GM19025 (cell line): ENCODE measurements around the gene IRF1.
"Not testable (repeated sequence)": the region's sequence is repeated elsewhere in the genome, so short reads cannot be mapped to it uniquely, and the experiment has no call there.

Source experiments
- ATAC-seq: cut with Tn5 transposase; IDR thresholded peaks from one replicate; pipeline ENCODE4 v1.9.1; 2021; ENCODE audit warnings: mild to moderate bottlenecking, low read depth, moderate library complexity; ENCODE audit not compliant: unreplicated experiment

The IRF1 gene

GRCh38 chr5:132445930-132446329 lies 44.6 kb downstream of the IRF1 start:
- no peak for ATAC-seq

- ATAC-seq = no peak
Observed at GRCh38 chr5:132445640-132445923, 45.0 kb downstream of the IRF1 start.

GRCh38 chr5:132444841-132445639 lies 45.5 kb downstream of the IRF1 start:
- no peak for ATAC-seq

GRCh38 chr5:132444061-132444460 lies 46.5 kb downstream of the IRF1 start:
- ATAC-seq = no peak

- ATAC-seq = no peak
Observed at GRCh38 chr5:132439521-132440089, 51.0 kb downstream of the IRF1 start.

- no peak for ATAC-seq
Observed at GRCh38 chr5:132438917-132439316, 51.7 kb downstream of the IRF1 start.

- not testable (repeated sequence) for ATAC-seq
Observed at GRCh38 chr5:132438267-132438645, 52.3 kb downstream of the IRF1 start.

GRCh38 chr5:132437604-132438266 lies 52.8 kb downstream of the IRF1 start:
- peak; percentile 84 for ATAC-seq

- no peak for ATAC-seq
Observed at GRCh38 chr5:132436936-132437335, 53.6 kb downstream of the IRF1 start.

- no peak for ATAC-seq
Observed at GRCh38 chr5:132435886-132436285, 54.7 kb downstream of the IRF1 start.

- ATAC-seq = no peak
Observed at GRCh38 chr5:132435447-132435846, 55.1 kb downstream of the IRF1 start.

GRCh38 chr5:132434416-132435286 lies 55.9 kb downstream of the IRF1 start:
- no peak for ATAC-seq

GRCh38 chr5:132433141-132433540 lies 57.4 kb downstream of the IRF1 start:
- ATAC-seq = no peak

- no peak for ATAC-seq
Observed at GRCh38 chr5:132431632-132432031, 58.9 kb downstream of the IRF1 start.
